Fibroblast of peridontal ligament (primary cell): ENCODE data around the gene TM4SF20.

Experiments
- DNase-seq: peaks from one replicate; pipeline ENCODE4 v3.0.0-alpha.2; 2010; ENCODE audit errors: extremely low read depth

Gene TM4SF20

DNA sequence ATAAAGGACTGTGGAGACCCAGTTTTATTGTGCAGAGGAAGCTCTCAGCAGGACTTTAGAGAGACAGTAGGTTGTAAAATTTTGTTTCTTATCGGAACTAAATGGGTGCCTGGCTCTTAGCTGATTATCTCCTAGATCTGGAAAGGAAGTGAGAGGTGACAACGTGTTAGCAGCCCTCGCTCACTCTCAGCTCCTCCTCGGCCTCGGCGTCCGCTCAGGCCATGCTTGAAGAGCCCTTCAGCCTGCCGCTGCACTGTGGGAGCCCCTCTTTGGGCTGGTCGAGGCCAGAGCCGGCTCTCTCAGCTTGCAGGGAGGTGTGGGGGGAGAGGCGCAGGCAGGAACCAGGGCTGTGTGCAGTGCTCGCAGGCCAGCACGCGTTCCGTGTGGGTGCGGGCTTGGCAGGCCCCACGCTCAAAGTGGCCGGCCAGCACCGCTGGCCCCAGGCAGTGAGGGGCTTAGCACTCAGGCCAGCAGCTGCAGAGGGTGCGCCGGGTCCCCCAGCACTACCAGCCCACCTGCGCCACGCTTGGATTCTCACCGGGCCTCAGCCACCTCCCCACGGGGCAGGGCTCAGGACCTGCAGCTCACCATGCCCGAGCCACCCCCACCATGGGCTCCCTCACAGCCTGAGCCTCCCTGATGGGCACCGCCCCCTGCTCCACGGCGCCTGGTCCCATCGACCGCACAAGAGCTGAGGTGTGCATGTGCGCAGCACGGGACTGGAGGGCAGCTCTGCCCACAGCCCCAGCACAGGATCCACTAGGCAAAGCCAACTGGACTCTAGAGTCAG is 58.6 kb downstream of the TM4SF20 start:
- DNase-seq: no peak

DNA sequence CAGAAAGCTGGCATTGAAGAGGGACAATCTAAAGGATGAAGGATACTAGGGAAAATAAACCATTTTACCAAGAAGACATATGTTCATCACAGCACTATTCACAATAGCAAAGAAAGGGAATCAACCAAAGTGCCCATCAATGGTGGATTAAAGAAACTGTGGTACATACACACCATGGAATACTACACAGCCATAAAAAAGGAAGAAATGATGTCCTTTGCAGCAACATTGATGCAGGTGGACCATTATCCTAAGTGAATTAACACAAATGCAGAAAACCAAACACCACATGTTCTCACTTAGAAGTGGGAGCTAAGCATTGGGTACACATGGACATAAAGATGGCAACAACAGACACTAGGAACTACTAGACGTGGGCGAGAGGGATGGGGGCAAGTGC is 61.3 kb downstream of the TM4SF20 start:
- DNase-seq: no peak

DNA sequence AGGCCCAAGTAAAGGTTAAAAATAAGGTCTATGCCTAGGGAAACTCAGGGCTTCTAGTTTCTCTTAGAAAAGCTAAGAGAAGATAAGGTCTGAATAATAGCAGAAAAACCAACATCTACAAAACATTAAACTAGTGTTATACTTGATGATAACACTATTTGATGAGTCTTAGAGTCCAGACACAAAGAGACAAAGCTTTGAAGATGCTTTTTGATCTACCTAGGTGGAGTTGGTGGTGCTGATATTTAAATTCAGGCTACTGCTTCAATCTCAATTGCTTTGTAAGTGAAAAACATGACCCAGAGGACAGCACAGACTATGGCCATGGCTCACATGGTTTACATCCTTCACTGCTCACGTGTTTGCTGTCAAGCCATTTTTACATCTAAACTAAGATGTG is 65.8 kb downstream of the TM4SF20 start:
- DNase-seq: no peak

DNA sequence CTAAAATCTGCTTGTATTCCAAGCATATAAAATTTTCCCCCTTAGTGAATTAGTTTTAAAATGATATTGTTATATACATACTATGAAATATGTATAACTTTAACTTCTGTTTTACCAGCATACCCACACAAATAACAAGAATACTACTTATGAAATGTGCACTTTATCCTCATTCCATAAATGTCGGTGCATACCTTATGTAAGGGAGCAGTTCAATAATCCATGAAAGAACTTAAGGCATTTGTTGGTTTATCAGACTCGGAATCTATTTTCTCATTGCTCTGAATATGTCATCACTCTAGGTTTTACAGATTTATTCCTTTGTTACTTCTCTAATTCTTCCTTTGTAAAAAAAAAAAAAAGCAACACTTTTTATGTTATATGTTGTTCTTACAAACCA is 66.5 kb downstream of the TM4SF20 start:
- no peak for DNase-seq
